Transverse colon (tissue), 4 donors: ENCODE data around the gene PSMG2. TPM values are rescaled to one million over a fixed set of nuclear protein-coding genes. Genes with fewer than 3 reads are reported as not detected.

Experiments used
- DNase-seq: peaks from one replicate; pipeline ENCODE4 v3.0.0-alpha.2; 2019
- H3K27ac ChIP-seq, 4 donors: fragments of 200-600 bp; sonication (generic); 2 replicates each; pipeline ENCODE4 v1.5.1; 2016 to 2018; ENCODE audit warnings: inconsistent platforms in 4 of 4
- H3K27me3 ChIP-seq: fragments of 200-600 bp; sonication (generic); 2 replicates; pipeline ENCODE4 v1.5.1; 2017; ENCODE audit warnings: inconsistent platforms
- H3K36me3 ChIP-seq, 4 donors: fragments of 200-600 bp; sonication (generic); 2 replicates each; pipeline ENCODE4 v1.5.1; 2017 to 2019; ENCODE audit warnings: inconsistent platforms in 4 of 4
- H3K4me1 ChIP-seq, 4 donors: fragments of 200-600 bp; sonication (generic); 2 replicates each; pipeline ENCODE4 v1.5.1; 2017 to 2020; ENCODE audit warnings: inconsistent platforms in 4 of 4
- H3K4me3 ChIP-seq, 4 donors: fragments of 200-600 bp; sonication (generic); 1 replicate in 1 of 4; 2 replicates in 3 of 4; pipeline versions ENCODE4 v1.5.1 to v1.6.1; 2017 to 2019; ENCODE audit warnings: inconsistent platforms in 4 of 4
- H3K9me3 ChIP-seq, 2 donors: fragments of 200-600 bp; sonication (generic); 2 replicates each; pipeline ENCODE4 v1.5.1; 2017 to 2019; ENCODE audit warnings: inconsistent platforms in 2 of 2
- EP300 ChIP-seq: sonication (generic); formaldehyde crosslinking; IDR thresholded peaks from one replicate; pipeline ENCODE4 v1.6.1; 2017; ENCODE audit warnings: antibody characterized with exemption, low read depth
- POLR2A ChIP-seq: fragments of 450-650 bp; IDR thresholded peaks from one replicate; pipeline ENCODE4 v1.6.1; 2016; ENCODE audit warnings: antibody characterized with exemption, mild to moderate bottlenecking, moderate library complexity
- POLR2AphosphoS5 ChIP-seq, 3 donors: sonication (generic); formaldehyde crosslinking; IDR thresholded peaks; one replicate each; pipeline ENCODE4 v1.6.1; 2016; ENCODE audit warnings: antibody characterized with exemption in 3 of 3
- WGBS, 2 donors: methylation state at CpG; one replicate each; pipeline ENCODE4 v1.1.5; 2018; ENCODE audit warnings: low coverage in 1 of 2; 5-methylcytosine and 5-hydroxymethylcytosine counted together
- in situ Hi-C, 4 donors: fragments of 200-750 bp; cut with MboI; loops; one replicate each; pipeline versions ENCODE4 v1.15.0 to v1.15.1; 2017; ENCODE audit warnings: low sequenced_read_pairs in 3 of 4, low pct_ligation_motif_present in 1 of 4, low pct_unique_long_range_greater_than_20kb in 1 of 4
- intact Hi-C: fragments of 100-400 bp; cut with DNase I; formaldehyde crosslinking; loops from one replicate; pipeline ENCODE4 v1.15.1; 2023; ENCODE audit warnings: low total_unique reads
- total RNA-seq, 4 donors: library from RNA; depleted of rRNA; stranded (reverse); fragments of >200 nt; gene quantifications; one replicate each; pipeline ENCODE4 v1.1.0, GENCODE V29; 2016
- TF ChIP-seq, protein P1 (sequence below), 5 experiments: fragments of 200-600 bp in 3 of 5; fragments of 450-650 bp in 2 of 5; sonication (generic) in 3 of 5; IDR thresholded peaks; 1 replicate in 2 of 5; 2 replicates in 3 of 5; pipeline ENCODE4 v1.5.1; 2016 to 2017; ENCODE audit warnings: antibody characterized with exemption in 5 of 5, inconsistent platforms in 3 of 5, mild to moderate bottlenecking in 2 of 5, moderate library complexity in 1 of 5

Gene PSMG2
- total RNA-seq, 4 donors from 2014 or later: 14.7 to 80.4 (median 55.0) TPM

DNA sequence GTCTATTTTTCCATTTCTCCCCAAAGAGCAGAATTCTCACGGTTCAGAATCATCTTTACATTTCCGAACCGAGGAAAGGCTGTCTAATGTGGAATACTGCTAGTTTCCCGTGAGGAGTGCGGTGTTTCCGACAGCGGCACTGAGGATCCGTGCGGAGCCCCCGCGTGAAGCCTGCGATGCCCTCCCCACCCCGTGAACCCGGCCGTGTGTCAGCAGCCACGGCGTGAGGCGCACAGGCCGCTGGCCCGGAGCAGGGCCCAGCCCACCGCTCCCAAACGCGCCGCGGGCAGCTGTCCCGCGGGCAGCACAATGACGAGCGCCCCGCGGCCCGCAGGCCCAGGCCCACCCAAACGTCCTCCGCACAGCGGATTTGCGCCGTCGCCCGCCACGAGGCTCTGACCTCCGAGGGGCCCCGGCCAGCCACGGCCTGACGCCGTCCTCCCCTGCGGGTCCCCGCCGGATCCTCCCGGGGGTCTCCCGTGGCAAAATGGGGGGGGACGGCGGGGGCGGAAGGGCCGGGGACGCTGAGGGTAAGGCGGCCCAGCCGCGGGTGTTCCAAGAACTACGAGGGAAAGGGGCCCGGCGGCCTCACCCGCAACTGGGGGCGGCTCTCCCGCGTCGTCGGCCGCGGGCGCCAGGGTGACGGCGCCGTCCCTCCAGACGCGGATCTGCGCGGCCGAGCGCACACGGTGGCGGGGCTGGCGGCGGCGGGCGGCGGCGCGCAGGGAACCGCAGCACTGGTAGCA lies 45.7 kb upstream of the PSMG2 start:
- H3K27me3 ChIP-seq: peaks cover 15% of the 10 kb centered on the region
- peak overlapping the region; percentile 62 to 72 (median 68) for H3K4me3 ChIP-seq
- TF ChIP-seq POLR2AphosphoS5 (IDR thresholded peaks at IDR 0.05): peak in 1 of 3 donors; percentile 26
- TF ChIP-seq, protein P1, sequence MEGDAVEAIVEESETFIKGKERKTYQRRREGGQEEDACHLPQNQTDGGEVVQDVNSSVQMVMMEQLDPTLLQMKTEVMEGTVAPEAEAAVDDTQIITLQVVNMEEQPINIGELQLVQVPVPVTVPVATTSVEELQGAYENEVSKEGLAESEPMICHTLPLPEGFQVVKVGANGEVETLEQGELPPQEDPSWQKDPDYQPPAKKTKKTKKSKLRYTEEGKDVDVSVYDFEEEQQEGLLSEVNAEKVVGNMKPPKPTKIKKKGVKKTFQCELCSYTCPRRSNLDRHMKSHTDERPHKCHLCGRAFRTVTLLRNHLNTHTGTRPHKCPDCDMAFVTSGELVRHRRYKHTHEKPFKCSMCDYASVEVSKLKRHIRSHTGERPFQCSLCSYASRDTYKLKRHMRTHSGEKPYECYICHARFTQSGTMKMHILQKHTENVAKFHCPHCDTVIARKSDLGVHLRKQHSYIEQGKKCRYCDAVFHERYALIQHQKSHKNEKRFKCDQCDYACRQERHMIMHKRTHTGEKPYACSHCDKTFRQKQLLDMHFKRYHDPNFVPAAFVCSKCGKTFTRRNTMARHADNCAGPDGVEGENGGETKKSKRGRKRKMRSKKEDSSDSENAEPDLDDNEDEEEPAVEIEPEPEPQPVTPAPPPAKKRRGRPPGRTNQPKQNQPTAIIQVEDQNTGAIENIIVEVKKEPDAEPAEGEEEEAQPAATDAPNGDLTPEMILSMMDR (IDR thresholded peaks at IDR 0.05): no peak
- TF ChIP-seq POLR2A: peak; percentile 20
- no peaks in the 10 kb centered on the region for H3K36me3 ChIP-seq
- peak; percentile 23 for DNase-seq
- H3K9me3 ChIP-seq: no peaks in the 10 kb centered on the region
- WGBS, 2 donors: 1% methylated on average over 59 of the region's 89 CpGs; no CpG with 5 or more reads in 1 of the 2 donors
- peak overlapping the region; percentile 88 to 94 (median 93) for H3K27ac ChIP-seq
- intact Hi-C loops (no loop called here), in situ Hi-C loops (loop anchor here in 1 of 4 donors (10.0 kb wide), 1 partner anchor 262 kb away; no protein-coding TSS in a partner anchor)
- peaks cover 0 to 22% (median 12%) of the 10 kb centered on the region in 4 donors for H3K4me1 ChIP-seq

DNA sequence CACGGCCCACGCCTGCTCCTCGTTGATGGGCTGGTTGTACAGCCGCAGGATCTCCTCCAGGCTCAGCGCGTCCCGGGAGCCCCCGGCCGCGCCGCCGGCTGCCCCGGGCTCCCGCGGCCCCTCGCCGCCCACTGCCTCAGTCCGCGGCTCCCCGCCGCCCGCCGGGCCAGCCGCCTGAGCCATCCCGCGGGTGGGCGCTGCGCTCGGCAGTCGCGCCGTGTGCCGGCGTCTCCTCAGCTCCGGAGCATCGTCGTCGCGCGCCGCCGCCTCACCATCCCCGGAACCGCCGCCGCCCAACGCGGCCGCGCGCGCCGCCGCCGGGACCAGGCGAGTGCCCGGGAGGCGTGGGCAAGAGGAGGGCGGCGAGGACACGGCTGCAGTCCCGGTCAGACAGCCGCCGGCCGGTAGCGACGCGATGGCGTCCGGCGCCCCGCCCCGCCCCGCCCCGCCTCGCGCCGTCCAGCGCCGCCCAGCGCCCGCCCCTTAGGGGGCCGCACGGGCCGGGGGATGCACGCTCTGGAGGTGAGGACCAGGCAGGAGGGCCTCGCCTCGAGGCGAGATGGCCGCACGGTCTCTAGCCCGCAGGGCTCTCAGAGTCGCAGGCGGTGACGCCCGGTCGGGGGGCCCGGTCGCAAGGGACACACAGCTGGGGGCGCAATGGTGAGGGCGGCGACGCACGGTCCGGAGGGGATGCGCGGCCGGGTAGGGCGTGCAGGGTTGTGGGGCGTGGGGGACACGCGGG lies 45.0 kb upstream of the PSMG2 start, which contains the start of gene SPIRE1:
SPIRE1 (minus strand) TSS at position 424 of the 742 bp plus-strand sequence; CDS start at position 183, 241 bp downstream.
- peak within 1 kb of the TSS; percentile 62 to 72 (median 68) for H3K4me3 ChIP-seq
- DNase-seq: peak; percentile 70
- WGBS, 2 donors: 2% methylated on average over 21 of the region's 112 CpGs; no CpG with 5 or more reads in 1 of the 2 donors
- peak within 1 kb of the TSS; percentile 88 to 94 (median 93) for H3K27ac ChIP-seq
- in situ Hi-C loops: loop anchor here in 1 of 4 donors (10.0 kb wide), 1 partner anchor 263 kb away; no protein-coding TSS in a partner anchor
- H3K4me1 ChIP-seq: peaks cover 0 to 22% (median 12%) of the 10 kb centered on the region in 4 donors
- peaks cover 15% of the 10 kb centered on the region for H3K27me3 ChIP-seq
- H3K36me3 ChIP-seq: no peaks in the 10 kb centered on the region
- H3K9me3 ChIP-seq: no peaks in the 10 kb centered on the region
- TF ChIP-seq POLR2AphosphoS5 (IDR thresholded peaks at IDR 0.05) (peak in 2 of 3 donors; percentile 26 to 45), POLR2A (peak; percentile 25), EP300 (no peak)
- TF ChIP-seq, protein P1 (IDR thresholded peaks at IDR 0.05): no peak
- intact Hi-C loops: loop anchor here (2.0 kb wide), 1 partner anchor 267 kb away; no protein-coding TSS in a partner anchor

DNA sequence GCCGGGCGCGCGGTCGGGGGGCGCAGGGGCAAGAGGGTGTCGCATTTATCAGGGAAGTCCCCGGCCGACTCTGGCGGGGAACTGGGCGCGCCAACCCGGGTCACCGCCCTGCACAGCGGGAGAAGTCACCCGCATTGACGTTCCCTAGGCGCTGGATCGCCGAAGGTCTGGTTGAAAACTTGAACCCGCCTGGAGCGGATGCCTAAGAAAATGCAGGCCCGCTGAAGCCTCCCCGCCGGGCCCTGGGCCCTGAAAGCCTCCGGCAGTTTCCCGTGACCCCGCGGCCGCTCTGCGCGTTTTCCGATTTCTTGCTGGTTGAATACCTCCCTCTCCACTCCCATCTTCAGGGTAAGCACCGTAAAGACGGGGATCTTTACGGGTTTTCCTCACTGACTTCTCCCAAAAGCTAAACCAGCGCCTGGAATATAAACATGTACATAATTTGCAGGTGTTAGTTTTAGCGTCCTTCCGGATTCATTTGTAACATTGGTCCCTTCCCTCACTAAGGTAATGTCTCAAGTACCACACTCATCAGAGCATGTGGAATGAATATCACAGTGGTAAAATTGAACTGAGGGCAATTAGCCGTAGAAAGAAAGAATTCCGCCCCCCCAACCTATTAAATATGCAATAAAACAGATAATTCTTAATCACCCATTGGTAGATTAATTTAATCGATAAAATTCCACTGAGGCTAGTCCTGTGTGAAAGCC lies 44.3 kb upstream of the PSMG2 start:
- Histone ChIP-seq H3K36me3 (no peaks in the 10 kb centered on the region), H3K4me1 (peaks cover 0 to 22% (median 11%) of the 10 kb centered on the region in 4 donors), H3K4me3 (peak overlapping the region; percentile 62 to 72 (median 66)), H3K27ac (peak overlapping the region; percentile 88 to 94 (median 93)), H3K9me3 (no peaks in the 10 kb centered on the region), H3K27me3 (peaks cover 15% of the 10 kb centered on the region)
- intact Hi-C loops (loop anchor here (2.0 kb wide), 1 partner anchor 268 kb away; no protein-coding TSS in a partner anchor), in situ Hi-C loops (loop anchor here in 1 of 4 donors (10.0 kb wide), 1 partner anchor 264 kb away; no protein-coding TSS in a partner anchor)
- TF ChIP-seq, protein P1 (IDR thresholded peaks at IDR 0.05): no peak
- TF ChIP-seq POLR2A (no peak), POLR2AphosphoS5 (IDR thresholded peaks at IDR 0.05) (no peak), EP300 (no peak)
- peak; percentile 36 for DNase-seq
- 31 to 39% methylated on average over 17 to 21 of the region's 42 CpGs for WGBS, 2 donors
